ENCODE measurements around the gene LRRC32.

The LRRC32 gene

GRCh38 chr11:76677458-76677765, 6.9 kb upstream of the LRRC32 start:
- no peak for DNase-seq

GRCh38 chr11:76676636-76677457, 6.3 kb upstream of the LRRC32 start:
- DNase-seq = no peak

DNA sequence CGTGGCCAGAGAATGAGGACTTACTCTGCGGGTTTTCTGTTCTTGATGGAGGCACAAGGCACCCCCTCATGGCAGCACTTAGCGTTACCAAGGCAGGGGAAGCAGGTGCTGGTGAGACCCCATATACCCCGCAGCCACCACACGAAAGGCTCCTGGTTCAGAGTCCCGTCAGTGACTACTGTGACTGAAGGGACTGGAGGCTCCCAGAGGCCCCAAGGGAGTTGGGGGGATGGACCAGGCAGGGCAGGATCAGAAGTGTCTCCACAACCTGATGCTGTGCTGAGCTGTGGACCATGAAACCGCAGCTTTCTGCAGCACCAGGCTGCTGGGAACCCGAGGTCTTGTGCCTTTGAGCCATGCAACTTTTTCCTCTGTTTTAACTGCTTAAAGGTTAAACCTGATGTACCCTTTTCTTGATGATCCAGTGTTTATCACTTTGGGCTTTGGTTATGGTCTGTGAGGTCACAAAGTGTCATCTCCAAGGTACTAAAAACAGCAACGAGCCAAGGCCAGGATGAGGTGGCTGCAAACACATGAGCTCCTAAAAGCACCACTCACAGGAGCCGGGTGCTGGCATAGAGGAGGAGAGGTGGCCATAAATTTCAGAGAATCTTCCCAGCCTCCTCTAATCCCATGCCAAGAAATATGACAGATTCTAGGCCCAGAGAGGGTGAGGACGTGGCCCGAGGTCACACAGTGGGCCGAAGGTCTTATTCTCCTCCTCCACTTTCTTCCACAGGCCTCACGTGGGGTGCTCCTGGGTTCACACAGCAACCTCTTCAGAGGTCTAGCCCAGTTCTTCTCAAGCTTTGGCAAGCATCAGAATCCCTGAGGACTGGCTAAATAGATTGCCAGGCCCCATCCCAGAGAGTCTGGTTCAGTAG, 4.2 kb upstream of the LRRC32 start:
- no peak for DNase-seq

- DNase-seq = no peak
Observed at GRCh38 chr11:76673176-76674142, 2.9 kb upstream of the LRRC32 start.

- DNase-seq = peak; percentile 57
Observed at GRCh38 chr11:76672431-76673175, 2.1 kb upstream of the LRRC32 start.

DNA sequence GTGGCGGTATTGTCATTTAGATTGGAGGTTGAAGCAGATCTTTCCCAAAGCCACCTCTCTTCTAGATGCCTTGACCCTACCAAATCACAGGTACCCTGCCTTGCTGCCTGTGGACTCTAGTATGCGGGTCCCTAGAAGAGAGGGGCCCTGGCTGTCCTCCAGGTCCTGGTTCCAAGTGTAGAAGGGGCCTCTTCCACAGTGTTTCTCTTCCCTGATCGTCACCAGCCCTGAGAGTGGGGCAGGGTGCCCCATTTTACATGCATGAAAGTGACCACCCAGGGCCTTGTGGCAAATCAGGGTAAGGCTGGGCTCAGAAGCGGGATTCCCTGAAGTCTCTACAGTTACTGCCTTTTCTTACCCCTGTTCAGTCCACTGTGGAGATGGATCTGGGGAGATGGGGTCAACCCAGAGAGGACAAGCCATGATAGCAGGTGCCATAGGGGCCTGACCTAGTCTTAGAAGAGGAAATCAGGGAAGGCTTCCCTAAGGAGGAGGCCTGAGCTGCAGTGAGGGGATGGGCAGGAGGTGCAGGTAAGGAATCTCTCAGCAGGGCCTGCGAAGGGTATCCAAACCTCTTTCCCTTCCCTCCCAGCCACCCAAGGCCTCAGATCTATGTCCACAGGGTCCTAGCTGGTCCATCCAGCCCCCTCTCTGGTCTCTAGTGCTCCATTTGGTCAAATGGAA, 1.2 kb upstream of the LRRC32 start:
- DNase-seq = no peak

GRCh38 chr11:76671237-76671592, 668 bp upstream of the LRRC32 start:
- DNase-seq = no peak

- no peak for DNase-seq
Observed at GRCh38 chr11:76669901-76670484, 554 bp downstream of the LRRC32 start.

DNA sequence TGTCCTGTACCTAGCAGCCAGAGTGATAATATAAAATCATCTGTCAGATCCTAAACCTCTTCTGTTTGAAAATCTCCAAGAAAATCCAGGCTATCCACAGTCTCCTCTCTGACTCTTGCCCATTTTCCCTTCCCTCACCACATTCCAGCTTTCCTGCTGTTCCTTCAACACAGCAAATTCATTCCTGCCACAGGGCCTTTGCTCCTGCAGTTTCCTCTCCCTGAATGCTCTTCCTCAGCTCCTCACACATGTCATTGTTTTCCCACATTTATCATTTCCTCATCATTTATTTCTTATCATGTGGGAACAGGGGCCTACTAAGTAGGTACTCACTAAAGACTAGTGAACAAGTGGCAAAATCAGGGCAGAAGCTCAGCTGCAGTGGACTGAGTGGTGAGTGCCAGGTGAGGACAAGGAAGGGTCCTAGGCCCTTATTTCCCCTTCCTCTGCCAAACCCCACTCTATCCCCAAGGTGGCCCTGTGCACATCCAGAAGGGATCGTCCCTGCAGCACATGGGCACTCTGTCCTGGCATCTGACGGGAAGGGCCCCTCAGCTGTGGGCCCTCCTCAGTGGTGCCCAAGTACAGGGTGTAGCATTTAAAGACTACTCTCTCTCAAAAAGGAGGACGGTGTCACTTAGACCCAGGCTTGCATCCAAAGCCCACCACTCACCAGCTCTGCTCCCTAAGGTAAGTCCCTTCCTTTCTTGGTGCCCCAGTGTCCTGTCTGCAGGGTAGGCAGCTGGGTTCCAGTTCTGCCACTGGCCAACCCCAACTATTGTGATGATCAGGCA, 2.0 kb downstream of the LRRC32 start:
- DNase-seq = no peak

GRCh38 chr11:76667856-76668255, 2.7 kb downstream of the LRRC32 start:
- no peak for DNase-seq

- no peak for DNase-seq
Observed at GRCh38 chr11:76667271-76667818, 3.2 kb downstream of the LRRC32 start.

DNA sequence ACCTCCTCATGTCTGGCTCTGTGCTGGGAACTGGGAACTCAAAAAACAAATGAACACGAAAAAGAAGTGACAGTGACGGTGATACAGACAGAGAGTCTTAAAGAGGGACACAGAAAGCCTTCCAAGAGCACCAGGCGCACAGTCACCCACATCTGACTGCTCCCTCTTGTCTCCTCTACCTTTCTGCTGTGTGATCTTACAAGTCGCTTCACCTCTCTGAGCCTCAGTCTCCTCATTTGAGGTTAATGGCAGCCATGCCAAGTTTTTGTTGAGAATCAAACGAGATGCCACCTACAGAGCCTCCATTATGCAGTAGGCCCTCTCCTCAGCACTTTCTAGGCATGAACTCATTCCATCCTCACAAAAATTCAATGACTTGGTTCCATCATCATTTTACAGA, 3.7 kb downstream of the LRRC32 start:
- DNase-seq = no peak

DNA sequence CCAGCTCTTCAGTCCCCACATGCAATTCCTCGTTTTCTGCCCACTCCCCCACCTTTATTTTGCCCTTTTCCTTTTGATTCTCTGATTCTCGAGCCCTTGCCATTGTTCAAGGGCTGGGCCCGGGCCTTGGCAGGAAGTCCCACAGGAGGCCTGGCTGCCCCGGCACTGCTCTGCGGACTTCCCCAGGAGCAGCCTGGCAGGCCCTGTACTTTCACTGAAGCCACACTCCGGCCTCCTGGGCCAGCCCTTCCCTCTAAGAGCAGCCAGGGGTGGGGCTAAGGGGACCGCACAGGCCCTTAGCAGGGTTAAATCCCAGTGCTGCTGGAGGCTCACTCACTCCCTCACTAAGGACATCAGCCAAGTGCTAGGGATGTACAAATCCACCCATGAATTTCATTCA, 4.1 kb downstream of the LRRC32 start:
- DNase-seq = no peak

DNA sequence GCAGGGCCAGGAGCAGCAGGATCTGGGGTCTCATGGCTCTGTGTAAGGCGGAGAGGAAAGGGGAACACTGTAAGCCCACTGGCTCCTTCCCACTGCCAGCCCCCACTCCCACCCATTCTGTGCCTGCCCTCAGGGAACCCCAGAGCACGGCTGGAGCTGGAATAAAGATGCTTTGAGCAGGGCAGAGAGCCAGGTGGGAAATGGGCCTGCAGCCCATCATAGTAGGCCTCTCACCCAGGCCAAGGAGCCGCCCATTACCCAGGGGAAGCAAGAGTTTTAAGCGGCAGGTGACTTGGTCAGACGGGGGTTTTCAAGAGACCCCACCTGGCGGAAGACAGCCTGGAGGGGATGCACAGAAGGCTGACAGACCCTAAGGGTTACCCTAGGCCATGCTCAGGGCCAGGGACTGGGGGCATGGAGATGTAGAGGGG, 4.6 kb downstream of the LRRC32 start:
- no peak for DNase-seq

GRCh38 chr11:76665172-76665571, 5.4 kb downstream of the LRRC32 start:
- DNase-seq = no peak

DNA sequence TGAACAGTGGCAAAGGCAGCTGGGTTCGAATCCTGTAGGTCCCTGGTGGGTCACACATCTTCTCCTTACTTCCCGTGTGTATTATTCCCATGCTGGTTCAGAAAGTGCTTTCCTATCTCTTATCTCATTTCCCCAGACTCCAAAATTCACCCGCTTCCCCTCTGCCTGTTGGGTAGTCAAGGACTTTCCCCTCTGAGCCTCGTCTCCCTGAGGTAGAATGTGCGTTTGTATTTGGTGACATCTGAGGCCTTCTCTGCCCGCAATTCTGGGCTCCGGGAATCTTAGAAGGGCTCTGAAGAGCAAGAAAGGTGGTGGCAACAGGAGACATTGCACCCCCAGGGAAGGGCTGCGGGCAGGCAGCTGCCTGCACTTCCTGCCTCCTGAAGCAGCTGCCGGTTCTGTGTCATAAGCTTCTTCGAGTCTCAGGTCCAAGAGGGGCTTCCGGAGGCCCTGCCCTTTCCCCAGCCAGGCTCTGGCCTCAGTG, 5.9 kb downstream of the LRRC32 start:
- DNase-seq = no peak

DNA sequence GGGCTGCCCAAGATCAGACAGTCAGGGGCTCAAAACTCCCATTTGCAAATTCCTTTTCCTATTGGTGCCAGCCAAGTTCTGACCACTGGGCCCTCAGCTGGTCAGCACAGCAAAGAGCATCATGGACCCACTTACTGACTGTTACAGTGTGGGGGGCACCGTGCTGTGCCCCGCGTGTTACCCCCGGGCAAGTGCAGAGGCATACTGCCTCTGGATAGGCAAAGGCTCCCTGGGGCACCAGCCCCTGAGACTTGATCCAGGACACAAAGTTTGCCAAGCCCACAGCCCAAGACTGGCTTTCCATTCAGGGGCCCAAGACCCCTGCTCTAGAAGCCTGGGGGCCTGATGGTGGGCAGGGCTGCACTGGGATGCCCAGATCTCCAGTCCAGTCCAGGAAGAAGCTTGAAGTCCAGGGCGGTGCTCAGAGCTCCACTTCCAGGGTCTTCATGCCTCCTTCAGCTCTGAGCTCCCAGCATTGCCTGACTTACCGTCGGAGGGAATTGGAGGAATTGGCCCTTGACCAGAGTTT, 6.6 kb downstream of the LRRC32 start:
- DNase-seq = no peak

- DNase-seq = no peak
Observed at GRCh38 chr11:76663486-76663810, 7.1 kb downstream of the LRRC32 start.

GRCh38 chr11:76662656-76663485, 7.7 kb downstream of the LRRC32 start:
- no peak for DNase-seq
